Activated B cell treated with CpG ODN at 0.5 μM for 24 hours (primary cell): Measurements from ENCODE around the gene SDF4. TPM values are rescaled to one million over a fixed set of nuclear protein-coding genes. Genes with fewer than 3 reads are reported as not detected.

Experiments
- ATAC-seq: fragments of 200-7000 bp; cut with Tn5 transposase; one replicate; pipeline ENCODE4 v1.10.0; 2021; ENCODE audit warnings: low read depth, mild to moderate bottlenecking, moderate library complexity
- CTCF ChIA-PET: fragments of 350-600 bp; sonication (Branson Sonifier 250); formaldehyde crosslinking; loops from one replicate; lab custom pipeline; 2021; ENCODE audit warnings: antibody characterized with exemption; lab: Charles Lee
- POLR2A ChIA-PET: fragments of 350-600 bp; sonication (Branson Sonifier 250); formaldehyde crosslinking; loops from one replicate; lab custom pipeline; 2021; ENCODE audit warnings: antibody characterized with exemption; lab: Charles Lee
- DNase-seq: peaks from one replicate; pipeline ENCODE4 v3.0.0; 2022
- H3K27ac Mint-ChIP-seq: one replicate; pipeline ENCODE4 v1.8.0; 2020; ENCODE audit warnings: mixed read lengths
- H3K27me3 Mint-ChIP-seq: one replicate; pipeline ENCODE4 v1.8.0; 2021; ENCODE audit warnings: mixed read lengths
- H3K36me3 Mint-ChIP-seq: one replicate; pipeline ENCODE4 v1.8.0; 2021; ENCODE audit warnings: low read depth, mixed read lengths
- H3K4me1 Mint-ChIP-seq: one replicate; pipeline ENCODE4 v1.8.0; 2021; ENCODE audit warnings: mixed read lengths
- H3K4me3 Mint-ChIP-seq: one replicate; pipeline ENCODE4 v1.8.0; 2020; ENCODE audit warnings: mild to moderate bottlenecking, mixed read lengths
- H3K9me3 Mint-ChIP-seq: one replicate; pipeline ENCODE4 v1.8.0; 2020; ENCODE audit warnings: mixed read lengths
- intact Hi-C: fragments of 100-400 bp; cut with micrococcal nuclease; formaldehyde crosslinking; loops from one replicate; pipeline ENCODE4 v1.15.1; 2024
- total RNA-seq: library from RNA; stranded (reverse); gene quantifications from 2 replicates; pipeline ENCODE4 v1.2.3, GENCODE V29; 2022
- TF ChIP-seq, protein P1 (sequence below): fragments of 200-600 bp; IDR thresholded peaks from one replicate; pipeline ENCODE4 v1.8.0; 2022; ENCODE audit warnings: antibody characterized with exemption, mild to moderate bottlenecking

Gene SDF4
- total RNA-seq, 1 donor from 2014 or later, result 97.9 TPM

DNA sequence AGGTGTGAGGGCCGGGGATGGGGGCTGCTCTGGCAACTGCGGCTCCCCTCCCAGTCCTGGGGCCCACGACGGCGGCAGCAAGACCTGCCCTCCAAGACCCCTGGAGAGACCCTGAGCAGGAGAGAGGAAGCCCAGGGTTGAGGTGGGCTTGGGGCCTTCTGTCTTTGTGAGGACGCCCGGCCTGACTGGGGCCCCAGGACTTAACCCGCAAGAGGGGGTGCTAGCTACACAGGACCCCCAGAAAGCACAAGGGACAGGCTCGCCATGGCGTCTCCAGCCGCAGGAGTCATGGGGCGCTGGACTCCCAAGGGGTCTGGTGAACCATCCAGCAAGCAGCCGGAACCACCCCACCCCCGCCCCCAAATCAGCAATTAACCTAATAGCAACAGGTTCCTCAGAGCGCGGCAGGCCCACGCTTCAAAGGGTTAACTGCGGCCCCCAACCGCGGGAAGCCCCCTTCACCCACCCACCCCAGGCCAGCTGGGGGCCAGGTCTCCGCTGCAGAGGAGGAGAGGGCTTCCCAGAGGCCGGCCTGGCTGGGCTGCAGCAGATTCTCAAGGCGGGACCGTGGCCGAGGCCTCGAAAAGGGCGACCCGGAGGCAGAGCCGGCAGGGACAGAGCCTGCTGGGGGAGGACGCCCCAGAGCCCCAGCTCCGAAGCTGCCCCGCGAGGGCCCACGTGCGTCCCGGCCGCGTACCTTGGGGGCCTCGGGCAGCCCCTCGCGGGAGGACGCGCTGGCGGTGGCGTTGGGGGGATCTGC, 14.2 kb upstream of the SDF4 start:
- Mint-ChIP-seq H3K4me3 (no peak overlapping the region), H3K9me3 (no peaks in the 10 kb centered on the region), H3K27ac (no peak overlapping the region), H3K36me3 (no peaks in the 10 kb centered on the region), H3K27me3 (no peaks in the 10 kb centered on the region), H3K4me1 (peaks cover 15% of the 10 kb centered on the region)
- DNase-seq (no peak), ATAC-seq (no peak)
- CTCF ChIA-PET, result interaction anchor here (1.1 kb wide), 1 partner anchor 123 kb away, joined by 3 read pairs; no protein-coding TSS in a partner anchor
- intact Hi-C loops, result no loop called here
- TF ChIP-seq, protein P1, sequence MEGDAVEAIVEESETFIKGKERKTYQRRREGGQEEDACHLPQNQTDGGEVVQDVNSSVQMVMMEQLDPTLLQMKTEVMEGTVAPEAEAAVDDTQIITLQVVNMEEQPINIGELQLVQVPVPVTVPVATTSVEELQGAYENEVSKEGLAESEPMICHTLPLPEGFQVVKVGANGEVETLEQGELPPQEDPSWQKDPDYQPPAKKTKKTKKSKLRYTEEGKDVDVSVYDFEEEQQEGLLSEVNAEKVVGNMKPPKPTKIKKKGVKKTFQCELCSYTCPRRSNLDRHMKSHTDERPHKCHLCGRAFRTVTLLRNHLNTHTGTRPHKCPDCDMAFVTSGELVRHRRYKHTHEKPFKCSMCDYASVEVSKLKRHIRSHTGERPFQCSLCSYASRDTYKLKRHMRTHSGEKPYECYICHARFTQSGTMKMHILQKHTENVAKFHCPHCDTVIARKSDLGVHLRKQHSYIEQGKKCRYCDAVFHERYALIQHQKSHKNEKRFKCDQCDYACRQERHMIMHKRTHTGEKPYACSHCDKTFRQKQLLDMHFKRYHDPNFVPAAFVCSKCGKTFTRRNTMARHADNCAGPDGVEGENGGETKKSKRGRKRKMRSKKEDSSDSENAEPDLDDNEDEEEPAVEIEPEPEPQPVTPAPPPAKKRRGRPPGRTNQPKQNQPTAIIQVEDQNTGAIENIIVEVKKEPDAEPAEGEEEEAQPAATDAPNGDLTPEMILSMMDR, result no peak
- POLR2A ChIA-PET, result no interaction called here

DNA sequence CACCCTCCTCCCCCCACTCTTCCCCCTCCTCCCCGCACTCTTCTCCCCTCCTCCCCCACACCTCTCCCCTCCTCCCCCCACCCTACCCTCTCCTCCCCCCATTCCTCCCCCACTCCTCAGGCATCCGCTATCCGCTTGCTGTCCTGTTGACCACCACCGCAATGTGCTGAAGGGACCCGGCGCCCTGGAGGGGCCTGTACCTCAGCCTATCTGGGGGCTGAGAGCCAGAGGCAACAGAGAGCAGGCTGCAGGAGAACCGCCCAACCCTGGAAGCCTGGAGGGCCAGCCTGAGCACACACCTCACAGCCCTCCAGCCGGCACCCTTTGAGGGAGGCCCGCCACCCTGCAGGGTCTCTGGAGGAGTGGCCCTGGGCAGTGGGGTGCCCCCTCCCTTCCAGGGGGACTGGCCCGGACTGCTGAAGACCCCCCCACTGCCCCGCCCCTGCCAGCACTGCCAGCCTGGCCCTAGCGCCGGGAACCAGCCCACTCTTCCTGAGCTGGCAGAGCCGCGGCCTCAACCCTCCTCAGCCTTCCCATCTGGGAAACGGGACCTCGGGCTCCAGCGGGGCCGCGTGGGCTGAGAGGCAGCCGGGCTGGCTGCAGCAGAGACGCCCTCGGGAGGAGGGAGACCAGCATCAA, 13.5 kb upstream of the SDF4 start:
- TF ChIP-seq, protein P1, result no peak
- H3K36me3 Mint-ChIP-seq, result no peaks in the 10 kb centered on the region
- DNase-seq, result no peak
- no peak for ATAC-seq
- no peaks in the 10 kb centered on the region for H3K9me3 Mint-ChIP-seq
- H3K27me3 Mint-ChIP-seq, result no peaks in the 10 kb centered on the region
- POLR2A ChIA-PET, result no interaction called here
- H3K4me3 Mint-ChIP-seq, result no peak overlapping the region
- intact Hi-C loops, result no loop called here
- H3K27ac Mint-ChIP-seq, result no peak overlapping the region
- H3K4me1 Mint-ChIP-seq, result peaks cover 9% of the 10 kb centered on the region
- CTCF ChIA-PET, result no interaction called here

DNA sequence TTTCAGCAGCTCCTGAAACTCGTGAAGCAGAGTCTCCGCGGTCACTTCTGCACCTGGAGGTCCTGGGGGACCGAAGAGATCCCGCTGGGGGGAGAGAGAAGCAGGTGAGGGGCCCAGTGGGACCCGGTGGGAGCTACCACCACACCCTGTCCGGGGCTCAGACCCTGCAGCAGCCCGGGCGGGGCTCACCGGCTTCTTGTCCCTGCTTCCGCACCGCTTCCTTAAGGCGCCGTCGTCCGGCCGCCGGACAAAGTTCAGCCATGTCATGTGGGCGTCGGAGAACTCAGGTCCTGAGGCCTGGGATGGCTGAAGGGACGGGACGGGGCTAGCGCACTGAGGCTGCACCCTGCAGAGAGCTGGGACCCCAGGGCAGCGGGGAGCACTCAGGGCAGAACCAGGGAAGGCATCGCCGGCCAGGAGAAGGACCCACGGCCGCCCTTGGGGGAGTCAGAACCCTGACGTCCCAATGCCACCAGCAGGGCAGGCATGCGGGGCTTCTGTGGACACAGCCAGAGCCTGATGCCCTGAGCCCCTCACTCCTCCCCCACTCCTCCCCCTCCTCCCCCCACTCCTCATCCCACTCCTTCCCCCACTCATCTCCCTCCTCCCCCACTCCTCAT, 12.5 kb upstream of the SDF4 start:
- TF ChIP-seq, protein P1, result no peak
- ChIA-PET CTCF (no interaction called here), POLR2A (no interaction called here)
- H3K27ac Mint-ChIP-seq, result no peak overlapping the region
- DNase-seq (no peak), ATAC-seq (no peak)
- H3K9me3 Mint-ChIP-seq, result no peaks in the 10 kb centered on the region
- intact Hi-C loops, result no loop called here
- H3K4me1 Mint-ChIP-seq, result no peaks in the 10 kb centered on the region
- H3K4me3 Mint-ChIP-seq, result no peak overlapping the region
- no peaks in the 10 kb centered on the region for H3K36me3 Mint-ChIP-seq
- H3K27me3 Mint-ChIP-seq, result no peaks in the 10 kb centered on the region

DNA sequence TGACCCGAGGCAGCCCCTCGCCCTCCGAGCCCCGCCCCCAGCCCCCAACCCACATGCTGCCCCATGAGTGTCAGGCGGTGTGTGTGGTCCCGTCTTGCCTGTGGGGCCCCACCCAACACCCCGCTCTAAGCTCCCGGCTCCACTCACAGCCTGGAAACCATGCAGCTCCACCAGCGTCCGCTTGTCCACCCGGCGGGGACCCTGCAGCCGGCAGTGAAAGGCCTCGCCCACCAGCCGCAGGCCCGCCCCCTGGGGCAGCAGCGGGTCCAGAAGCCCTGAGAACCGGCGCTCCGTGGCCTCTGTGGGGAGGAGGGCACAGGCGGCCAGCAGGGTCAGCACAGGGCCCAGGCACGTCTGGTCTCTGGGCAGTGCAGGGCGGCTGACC, 12.0 kb upstream of the SDF4 start:
- ChIA-PET POLR2A (no interaction called here), CTCF (no interaction called here)
- Mint-ChIP-seq H3K27me3 (no peaks in the 10 kb centered on the region), H3K36me3 (no peaks in the 10 kb centered on the region), H3K4me3 (no peak overlapping the region), H3K9me3 (no peaks in the 10 kb centered on the region), H3K27ac (no peak overlapping the region), H3K4me1 (no peaks in the 10 kb centered on the region)
- intact Hi-C loops, result no loop called here
- ATAC-seq, result no peak
- TF ChIP-seq, protein P1, result no peak
- no peak for DNase-seq

DNA sequence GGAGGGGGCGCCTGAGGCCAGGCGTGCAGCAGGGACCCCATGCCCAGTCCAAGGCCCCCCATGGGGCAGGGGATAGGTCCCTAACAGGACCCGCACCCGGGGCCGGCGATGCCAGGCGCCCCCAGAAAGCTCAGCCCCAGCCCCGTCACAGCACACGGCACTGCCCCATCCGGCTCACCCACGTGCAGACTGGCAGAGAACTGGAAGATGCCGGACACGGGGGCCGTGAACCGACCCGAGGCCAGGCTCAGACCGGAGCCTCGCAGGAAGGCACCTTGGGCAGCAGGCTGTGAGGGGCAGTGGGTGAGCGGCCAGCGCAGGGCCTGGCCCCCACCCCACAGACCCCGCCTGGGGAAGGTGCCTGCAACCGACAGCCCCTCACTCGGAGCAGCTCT, 11.5 kb upstream of the SDF4 start:
- TF ChIP-seq, protein P1, result no peak

More for the DNA sequence above, 11.5 kb upstream of the SDF4 start:
- no peaks in the 10 kb centered on the region for H3K27me3 Mint-ChIP-seq
- intact Hi-C loops, result no loop called here
- no peaks in the 10 kb centered on the region for H3K36me3 Mint-ChIP-seq
- no peaks in the 10 kb centered on the region for H3K9me3 Mint-ChIP-seq
- ATAC-seq (no peak), DNase-seq (no peak)
- H3K4me1 Mint-ChIP-seq, result peaks cover 2% of the 10 kb centered on the region
- CTCF ChIA-PET, result interaction anchor here (1.5 kb wide), 1 partner anchor 120 kb away, joined by 3 read pairs; no protein-coding TSS in a partner anchor
- POLR2A ChIA-PET, result no interaction called here
- no peak overlapping the region for H3K4me3 Mint-ChIP-seq
- H3K27ac Mint-ChIP-seq, result no peak overlapping the region
